DMS53 treated with DMSO at 0.1 percent for 48 hours (cell line): ENCODE data around the gene PCGF3.
"Not testable (repeated sequence)": the region's sequence is repeated elsewhere in the genome, so short reads cannot be mapped to it uniquely, and the experiment has no call there.

ENCODE experiments used
- DNase-seq: peaks from one replicate; lab custom pipeline; 2025; ENCODE audit not compliant: unreplicated experiment; lab: John Stamatoyannopoulos, UW

Gene PCGF3

DNA sequence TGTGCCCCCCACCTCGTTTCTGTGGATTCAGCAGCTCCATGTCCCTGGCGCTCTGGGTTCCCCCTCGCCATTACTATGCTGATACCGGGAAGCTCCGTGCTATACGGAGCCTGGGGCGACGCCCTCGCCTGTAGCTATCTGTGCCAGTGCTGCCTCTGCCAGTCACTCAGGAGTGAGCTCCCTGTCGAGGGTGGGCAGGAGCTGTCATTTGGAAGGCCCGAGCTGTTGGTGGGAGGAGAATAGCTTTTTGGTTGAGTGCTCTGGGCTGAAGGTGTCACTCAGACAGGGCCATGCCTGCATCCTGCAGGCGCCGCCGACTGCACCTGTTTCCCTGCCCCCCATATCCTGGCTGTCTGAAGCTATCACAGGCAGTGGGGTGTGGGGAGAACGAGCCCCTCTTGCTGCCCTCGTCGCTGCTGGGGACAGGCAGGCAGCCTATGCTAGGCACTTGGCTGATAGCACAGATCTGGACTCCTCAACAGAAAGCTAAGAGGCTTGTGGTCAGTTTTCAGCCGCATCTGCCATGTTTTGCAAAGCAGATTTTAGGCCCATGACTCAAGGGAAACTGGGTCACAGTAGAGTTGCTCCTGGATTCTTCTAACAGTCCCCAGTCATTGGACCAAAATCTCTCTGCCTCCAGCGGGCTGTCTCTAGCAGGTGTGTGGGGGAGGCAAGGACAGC, 88.4 kb downstream of the PCGF3 start:
- no peak for DNase-seq

- DNase-seq: no peak
Measured at GRCh38 chr4:794900-795725, 89.5 kb downstream of the PCGF3 start.

- no peak for DNase-seq
Measured at GRCh38 chr4:795726-796119, 90.1 kb downstream of the PCGF3 start.

GRCh38 chr4:796206-796605, 90.6 kb downstream of the PCGF3 start:
- no peak for DNase-seq

- peak; percentile 79 for DNase-seq
Measured at GRCh38 chr4:797066-797465, 91.4 kb downstream of the PCGF3 start.

- peak; percentile 87 for DNase-seq
Measured at GRCh38 chr4:801436-802124, 95.9 kb downstream of the PCGF3 start.

DNA sequence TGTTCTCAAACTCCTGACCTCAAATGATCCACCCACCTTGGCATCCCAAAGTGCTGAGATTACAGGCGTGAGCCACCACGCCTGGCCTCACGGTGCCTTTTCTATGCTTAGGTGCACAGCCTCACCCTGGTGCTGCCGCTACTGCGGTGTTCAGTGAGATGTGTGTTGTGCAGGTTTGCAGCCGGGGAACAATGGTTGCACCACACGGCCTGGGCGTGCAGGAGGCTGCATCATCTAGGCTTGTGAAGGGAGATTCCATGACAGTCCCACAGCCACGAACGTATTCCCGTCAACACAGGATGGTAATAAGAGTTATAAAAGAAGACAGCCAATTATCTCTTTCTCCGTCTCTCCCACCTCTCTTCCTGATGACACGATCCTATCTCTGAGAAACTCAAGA, 98.3 kb downstream of the PCGF3 start:
- no peak for DNase-seq

- DNase-seq: no peak
Measured at GRCh38 chr4:804804-805203, 99.2 kb downstream of the PCGF3 start.

DNA sequence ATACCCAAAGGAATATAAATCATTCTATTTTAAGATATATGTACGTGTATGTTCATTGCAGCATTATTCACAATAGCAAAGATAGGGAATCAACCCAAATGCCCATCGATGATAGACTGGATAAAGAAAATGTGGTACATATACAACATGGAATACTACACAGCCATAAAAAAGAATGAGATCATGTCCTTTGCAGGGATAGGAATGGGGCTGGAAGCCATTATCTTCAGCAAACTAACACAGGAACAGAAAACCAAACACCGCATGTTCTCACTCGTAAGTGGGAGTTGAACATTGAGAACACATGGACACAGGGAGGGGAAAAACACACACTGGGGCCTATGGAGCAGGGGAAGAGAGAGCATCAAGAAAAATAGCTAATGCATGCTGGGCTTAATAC, 101.3 kb downstream of the PCGF3 start:
- not testable (repeated sequence) for DNase-seq

DNA sequence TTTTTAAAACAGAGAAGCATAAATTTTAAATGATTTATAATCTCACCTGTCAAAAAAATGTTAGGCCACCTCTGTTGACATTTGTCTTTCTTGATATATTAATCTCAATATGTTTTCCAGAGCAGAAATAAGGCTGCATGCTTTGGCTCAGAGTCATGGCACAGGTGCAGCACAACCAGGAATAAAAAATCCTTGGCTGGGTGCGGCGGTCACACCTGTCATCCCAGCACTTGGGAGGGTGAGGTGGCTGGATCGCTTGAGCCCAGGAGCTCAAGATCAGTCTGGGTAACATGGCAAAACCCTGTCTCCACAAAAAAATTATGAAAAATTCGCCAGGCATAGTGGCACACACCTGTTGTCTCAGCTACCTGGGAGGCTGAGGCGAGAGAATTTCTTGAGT, 102.2 kb downstream of the PCGF3 start:
- no peak for DNase-seq

DNA sequence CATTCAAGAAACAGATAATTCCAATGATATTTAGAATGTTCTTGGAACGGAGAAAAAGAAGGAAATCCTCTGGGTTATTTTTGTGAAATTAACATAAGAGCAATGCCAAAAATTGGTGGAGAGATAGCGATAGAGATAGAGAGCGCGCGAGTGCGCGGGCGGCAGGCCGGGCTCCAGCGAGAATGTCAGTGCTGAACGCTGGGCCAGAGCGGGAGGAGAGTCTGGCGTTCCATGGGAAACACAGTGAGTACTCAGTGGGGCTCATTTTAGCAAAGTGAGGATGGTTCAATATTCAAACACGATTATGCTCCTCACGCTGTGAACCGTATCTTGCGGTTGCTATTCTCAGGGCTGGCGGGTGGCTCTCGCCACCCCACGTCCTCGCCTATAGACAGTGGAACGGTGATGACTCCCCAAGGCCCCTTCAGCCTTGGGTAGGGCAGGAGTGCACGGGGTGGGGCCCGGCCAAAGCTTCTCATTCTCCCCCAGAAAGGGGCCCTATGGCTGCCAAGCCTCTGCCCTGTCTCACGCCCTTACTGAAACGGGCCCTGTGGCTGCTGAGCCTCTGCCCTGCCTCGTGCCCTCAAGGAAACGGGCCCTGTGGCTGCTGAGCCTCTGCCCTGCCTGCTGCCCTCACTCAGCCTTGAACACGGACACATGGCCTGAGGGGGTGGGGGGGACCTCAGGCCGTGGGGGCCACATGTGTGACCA, 103.4 kb downstream of the PCGF3 start:
- DNase-seq: no peak

GRCh38 chr4:813900-814299, 108.3 kb downstream of the PCGF3 start:
- DNase-seq: no peak

DNA sequence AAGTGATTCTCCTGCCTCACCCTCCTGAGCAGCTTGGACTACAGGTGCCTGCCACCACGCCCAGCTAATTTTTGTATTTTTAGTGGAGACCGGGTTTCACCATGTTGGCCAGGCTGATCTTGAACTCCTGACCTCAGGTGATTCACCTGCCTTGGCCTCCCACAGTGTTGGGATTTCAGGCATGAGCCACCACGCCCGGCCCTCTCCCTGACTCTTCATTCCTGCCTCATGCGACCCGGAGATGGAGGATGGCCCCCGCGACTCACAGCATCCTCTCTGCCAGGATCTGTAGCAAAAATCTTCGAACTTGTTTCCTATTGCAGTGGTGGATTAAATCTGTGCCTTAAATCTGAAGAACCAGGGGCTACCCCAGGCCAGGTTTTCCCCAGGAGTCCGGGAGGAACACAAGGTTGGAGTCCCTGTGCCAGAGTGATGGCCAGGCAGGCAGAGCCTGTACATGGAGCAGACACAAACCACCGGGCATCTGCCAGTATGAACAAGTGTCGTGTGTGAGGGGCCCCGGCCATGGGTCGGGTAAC, 108.7 kb downstream of the PCGF3 start:
- no peak for DNase-seq

GRCh38 chr4:815464-816146, 110.0 kb downstream of the PCGF3 start:
- DNase-seq: no peak

- no peak for DNase-seq
Measured at GRCh38 chr4:818106-818921, 112.7 kb downstream of the PCGF3 start.

- DNase-seq: no peak
Measured at GRCh38 chr4:819401-820229, 114.0 kb downstream of the PCGF3 start.
